NCI-H82 treated with DMSO at 0.1 percent for 48 hours (cell line): ENCODE data around the gene CAMK1D.

Experiments
- DNase-seq: peaks from one replicate; lab custom pipeline; 2025; ENCODE audit not compliant: unreplicated experiment; lab: John Stamatoyannopoulos, UW

Gene CAMK1D

GRCh38 chr10:12644380-12645144 lies 295.2 kb downstream of the CAMK1D start:
- DNase-seq, result no peak

- DNase-seq, result no peak
Measured at GRCh38 chr10:12645449-12645848, 296.1 kb downstream of the CAMK1D start.

GRCh38 chr10:12649012-12649584 lies 299.8 kb downstream of the CAMK1D start:
- DNase-seq, result no peak

GRCh38 chr10:12650122-12650521 lies 300.8 kb downstream of the CAMK1D start:
- no peak for DNase-seq

GRCh38 chr10:12650538-12651298 lies 301.4 kb downstream of the CAMK1D start:
- no peak for DNase-seq

- DNase-seq, result no peak
Measured at GRCh38 chr10:12655940-12656339, 306.6 kb downstream of the CAMK1D start.

- peak; percentile 56 for DNase-seq
Measured at GRCh38 chr10:12656518-12657142, 307.3 kb downstream of the CAMK1D start.

GRCh38 chr10:12657489-12657888 lies 308.1 kb downstream of the CAMK1D start:
- no peak for DNase-seq

GRCh38 chr10:12658526-12658925 lies 309.2 kb downstream of the CAMK1D start:
- no peak for DNase-seq

GRCh38 chr10:12659706-12660105 lies 310.4 kb downstream of the CAMK1D start:
- DNase-seq, result no peak

GRCh38 chr10:12660812-12661211 lies 311.5 kb downstream of the CAMK1D start:
- DNase-seq, result no peak

GRCh38 chr10:12661671-12662070 lies 312.3 kb downstream of the CAMK1D start:
- DNase-seq, result no peak

- DNase-seq, result no peak
Measured at GRCh38 chr10:12663863-12664262, 314.5 kb downstream of the CAMK1D start.

GRCh38 chr10:12665501-12665900 lies 316.2 kb downstream of the CAMK1D start:
- DNase-seq, result no peak

- no peak for DNase-seq
Measured at GRCh38 chr10:12667052-12667451, 317.7 kb downstream of the CAMK1D start.

- DNase-seq, result no peak
Measured at GRCh38 chr10:12668634-12669033, 319.3 kb downstream of the CAMK1D start.

- DNase-seq, result no peak
Measured at GRCh38 chr10:12670004-12670403, 320.7 kb downstream of the CAMK1D start.

GRCh38 chr10:12675186-12675585 lies 325.8 kb downstream of the CAMK1D start:
- no peak for DNase-seq

GRCh38 chr10:12679636-12680035 lies 330.3 kb downstream of the CAMK1D start:
- peak; percentile 86 for DNase-seq

GRCh38 chr10:12681252-12681651 lies 331.9 kb downstream of the CAMK1D start:
- no peak for DNase-seq

GRCh38 chr10:12684784-12685183 lies 335.4 kb downstream of the CAMK1D start:
- no peak for DNase-seq
